GM19240 (cell line): ENCODE measurements around the gene IER5L.
"Not testable (repeated sequence)": the region's sequence is repeated elsewhere in the genome, so short reads cannot be mapped to it uniquely, and the experiment has no call there.

Experiments
- DNase-seq: peaks from one replicate; pipeline ENCODE4 v3.0.0; 2011; ENCODE audit warnings: low spot score; ENCODE audit not compliant: insufficient read length

The IER5L gene

GRCh38 chr9:129163198-129163670 is 14.8 kb downstream of the IER5L start:
- DNase-seq, result not testable (repeated sequence)

GRCh38 chr9:129162497-129163197 is 15.4 kb downstream of the IER5L start:
- DNase-seq, result no peak

DNA sequence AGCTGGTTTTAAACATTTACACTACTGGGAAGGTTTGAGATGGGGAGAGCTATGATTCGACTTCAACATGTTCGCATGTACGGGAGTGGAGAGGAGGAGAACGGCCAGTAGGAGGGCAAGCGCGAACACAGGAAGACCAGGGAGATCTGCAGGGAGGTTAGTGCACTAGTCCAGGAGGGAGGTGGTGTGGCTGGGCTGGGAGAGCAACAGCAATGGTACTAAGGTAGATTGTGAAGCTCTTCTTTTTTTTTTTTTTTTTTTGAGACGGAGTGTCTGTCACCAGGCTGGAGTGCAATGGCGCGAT is 16.6 kb downstream of the IER5L start:
- DNase-seq, result no peak

- DNase-seq, result no peak
Measured at GRCh38 chr9:129160712-129161533, 17.1 kb downstream of the IER5L start.

- no peak for DNase-seq
Measured at GRCh38 chr9:129156163-129156562, 21.9 kb downstream of the IER5L start.

- no peak for DNase-seq
Measured at GRCh38 chr9:129154866-129155477, 23.1 kb downstream of the IER5L start.

DNA sequence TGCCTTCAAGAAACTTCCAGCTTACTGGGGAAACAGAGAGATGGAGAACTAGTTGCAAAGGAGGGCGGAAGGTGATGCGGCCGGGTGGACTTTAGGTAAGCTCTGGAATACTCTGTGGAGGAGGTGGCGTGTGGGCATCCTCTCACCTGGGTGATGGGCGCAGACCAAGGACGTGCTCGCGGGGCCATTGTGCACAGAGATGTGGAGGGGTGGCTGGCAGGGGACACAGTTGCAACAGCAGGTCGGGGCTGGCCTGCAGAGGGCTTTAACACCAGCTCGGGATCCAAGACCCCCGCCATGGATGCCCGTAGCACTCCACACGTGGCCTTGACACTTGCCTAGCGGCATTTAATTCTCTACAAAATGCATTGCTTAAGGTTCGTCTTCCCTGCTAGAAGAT is 26.6 kb downstream of the IER5L start:
- no peak for DNase-seq

- no peak for DNase-seq
Measured at GRCh38 chr9:129150672-129151211, 27.3 kb downstream of the IER5L start.

DNA sequence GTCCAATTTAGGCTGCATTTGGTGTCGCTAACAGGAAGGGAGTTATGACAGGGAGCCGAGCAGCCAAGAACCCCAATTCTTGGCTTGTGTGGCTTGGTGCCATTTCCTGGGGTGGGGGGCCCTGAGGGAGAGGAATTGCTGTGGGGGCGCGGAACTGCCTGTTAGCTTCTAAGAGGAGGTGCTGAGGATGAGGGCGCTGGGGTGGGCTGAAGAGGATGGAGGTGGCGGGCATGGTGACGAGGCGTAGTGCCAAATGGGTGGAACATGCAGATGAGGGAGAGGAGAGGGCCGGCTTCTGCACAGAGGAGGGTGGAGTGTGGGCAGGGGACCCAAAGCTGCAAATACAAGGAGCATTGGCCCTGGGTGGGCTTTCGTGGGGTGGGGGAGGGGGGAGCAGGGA is 27.9 kb downstream of the IER5L start:
- DNase-seq, result no peak

GRCh38 chr9:129149442-129149841 is 28.6 kb downstream of the IER5L start:
- DNase-seq, result no peak

GRCh38 chr9:129148463-129149204 is 29.4 kb downstream of the IER5L start:
- DNase-seq, result no peak

DNA sequence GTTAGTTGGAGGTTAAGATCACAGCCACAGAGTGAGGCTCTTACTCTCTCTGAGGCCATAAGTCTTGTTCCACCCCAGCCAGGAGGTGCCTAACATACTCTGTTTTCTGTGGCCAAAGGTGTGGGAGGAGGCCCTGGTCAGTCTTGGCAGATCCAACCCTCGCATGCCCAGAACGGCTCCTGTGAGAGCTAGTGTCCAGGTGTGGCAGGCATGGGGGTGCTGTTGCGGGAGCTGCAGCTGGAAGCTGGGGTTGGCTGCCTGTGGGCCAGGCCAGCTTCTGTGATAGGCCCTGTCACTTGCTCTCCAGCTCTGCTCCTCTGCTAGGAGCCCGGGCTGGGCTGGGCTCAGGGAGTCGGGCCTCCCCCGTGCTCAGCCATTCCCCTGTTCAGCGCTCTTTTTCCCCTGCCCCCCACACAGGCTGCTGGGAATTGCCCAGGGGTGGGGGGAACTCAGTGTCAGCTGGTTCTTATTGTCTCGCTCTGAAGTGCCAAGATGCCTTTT is 31.6 kb downstream of the IER5L start:
- no peak for DNase-seq

DNA sequence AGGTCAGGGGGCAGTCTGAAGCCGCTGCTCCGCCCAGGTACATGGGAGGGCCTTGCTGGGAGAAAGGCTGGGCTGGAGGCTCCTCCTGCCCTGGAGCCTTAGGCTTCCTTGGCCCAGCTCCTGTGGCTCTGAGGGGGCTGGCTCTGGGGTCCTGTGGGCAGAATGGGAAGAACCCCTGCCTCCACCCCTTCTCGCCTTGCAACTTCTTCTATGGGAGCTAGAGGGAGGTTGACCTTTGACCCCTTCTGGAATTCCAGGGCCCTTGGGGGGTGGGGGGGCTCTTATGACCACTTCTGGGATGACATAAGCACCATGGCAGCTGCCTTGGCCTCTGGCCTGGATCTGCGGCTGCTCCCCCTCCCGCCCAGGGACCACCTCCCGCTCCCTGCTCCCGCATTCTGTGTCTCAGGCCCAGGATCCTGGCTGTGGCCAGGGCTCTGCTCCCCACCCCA is 32.2 kb downstream of the IER5L start:
- no peak for DNase-seq

- no peak for DNase-seq
Measured at GRCh38 chr9:129145316-129145715, 32.7 kb downstream of the IER5L start.

DNA sequence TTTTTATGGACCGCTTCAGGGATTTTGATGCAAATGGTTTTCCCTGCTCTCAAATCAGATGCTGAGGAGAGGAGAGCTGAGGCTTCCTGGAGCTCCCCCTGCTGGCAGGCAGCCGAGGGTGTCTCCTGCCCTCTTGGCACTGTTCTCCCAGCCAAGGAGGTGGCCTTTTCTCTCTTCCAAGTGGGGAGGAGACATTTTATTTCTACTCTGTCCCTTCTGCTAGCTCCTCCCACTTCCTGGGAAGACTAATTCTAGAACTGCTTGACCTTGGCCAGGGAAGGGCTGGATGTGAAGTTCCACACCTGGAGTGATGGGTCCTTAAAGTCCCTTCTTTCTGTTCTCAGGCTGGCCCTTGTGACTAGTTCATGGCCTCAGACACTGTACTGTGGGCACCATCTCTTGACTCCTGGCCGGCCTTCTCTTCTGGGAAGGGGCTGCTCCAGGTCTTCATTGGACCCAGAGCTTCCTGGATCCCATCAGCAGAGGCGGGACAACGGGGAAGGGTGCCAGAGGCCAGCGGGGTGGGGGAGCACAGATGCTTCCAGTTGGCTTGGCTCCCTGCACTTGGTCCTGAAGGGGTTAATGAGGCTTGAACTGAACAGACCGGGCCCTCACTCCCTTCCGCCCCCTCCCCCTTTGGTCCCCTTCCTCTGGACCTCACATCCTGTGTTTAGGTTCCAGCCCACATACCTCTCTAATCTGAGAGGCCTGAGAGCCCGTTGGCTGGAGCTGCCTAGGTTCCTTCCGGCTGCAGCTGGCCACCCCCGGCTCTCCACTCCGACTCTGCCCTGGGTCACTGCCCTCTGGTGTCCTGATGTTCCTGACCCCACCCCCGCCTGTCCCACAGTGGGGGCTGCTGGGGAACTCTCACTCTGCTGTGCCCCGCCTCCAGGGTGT is 34.8 kb downstream of the IER5L start:
- DNase-seq, result peak; percentile 88

GRCh38 chr9:129142138-129142935 is 35.7 kb downstream of the IER5L start:
- no peak for DNase-seq

- DNase-seq, result no peak
Measured at GRCh38 chr9:129141066-129142041, 36.7 kb downstream of the IER5L start.

- no peak for DNase-seq
Measured at GRCh38 chr9:129140397-129141065, 37.5 kb downstream of the IER5L start.
